Smooth muscle cell (in vitro differentiated cells): ENCODE data around the gene SCAF11. TPM values are rescaled to one million over a fixed set of nuclear protein-coding genes. Genes with fewer than 3 reads are reported as not detected.

ENCODE experiments used
- DNase-seq: peaks from one replicate; lab custom pipeline; 2025; ENCODE audit not compliant: unreplicated experiment; lab: John Stamatoyannopoulos, UW
- H2AFZ ChIP-seq: fragments of 200-600 bp; sonication (generic); 2 replicates; pipeline ENCODE4 v1.6.0; 2016; ENCODE audit warnings: antibody characterized with exemption, low read depth, mild to moderate bottlenecking
- H3F3A ChIP-seq: fragments of 200-600 bp; sonication (generic); 2 replicates; pipeline ENCODE4 v1.6.0; 2017; ENCODE audit warnings: antibody characterized with exemption, low read depth
- H3K27ac ChIP-seq: fragments of 200-600 bp; sonication (generic); 2 replicates; pipeline ENCODE4 v1.5.1; 2016; ENCODE audit warnings: low read depth, mild to moderate bottlenecking
- H3K27me3 ChIP-seq: fragments of 200-600 bp; sonication (generic); 2 replicates; pipeline ENCODE4 v1.6.1; 2016; ENCODE audit warnings: low read depth, mild to moderate bottlenecking
- H3K36me3 ChIP-seq: fragments of 200-600 bp; sonication (generic); 2 replicates; pipeline ENCODE4 v1.5.1; 2016; ENCODE audit warnings: low read depth
- H3K4me1 ChIP-seq: fragments of 200-600 bp; sonication (generic); 2 replicates; pipeline ENCODE4 v1.5.1; 2016; ENCODE audit warnings: low read depth
- H3K4me2 ChIP-seq: fragments of 200-600 bp; sonication (generic); 2 replicates; pipeline ENCODE4 v1.6.0; 2016; ENCODE audit warnings: mild to moderate bottlenecking
- H3K4me3 ChIP-seq: fragments of 200-600 bp; sonication (generic); 2 replicates; pipeline ENCODE4 v1.5.1; 2016; ENCODE audit warnings: mild to moderate bottlenecking
- H3K79me2 ChIP-seq: fragments of 200-600 bp; sonication (generic); 2 replicates; pipeline ENCODE4 v1.6.0; 2016; ENCODE audit warnings: low read depth, mild to moderate bottlenecking
- H3K9ac ChIP-seq: fragments of 200-600 bp; sonication (generic); 2 replicates; pipeline ENCODE4 v1.6.0; 2016; ENCODE audit warnings: low read depth
- H3K9me3 ChIP-seq: fragments of 200-600 bp; sonication (generic); replicated peaks from 2 replicates; pipeline ENCODE4 v1.5.1; 2016; ENCODE audit warnings: low read depth
- H4K20me1 ChIP-seq: fragments of 200-600 bp; sonication (generic); 2 replicates; pipeline ENCODE4 v1.6.0; 2016; ENCODE audit warnings: low read depth
- WGBS: methylation state at CpG from one replicate; pipeline ENCODE4 v1.1.7; 2016; ENCODE audit warnings: low lambda C conversion rate; 5-methylcytosine and 5-hydroxymethylcytosine counted together
- polyA plus RNA-seq: library from polyadenylated mRNA; unstranded; fragments of >200 nt; fragmentation: Nextera tagmentation; extraction: Ambion mirVana; gene quantifications from 2 replicates; pipeline ENCODE4 v1.2.1, GENCODE V29; 2016
- total RNA-seq: library from RNA; depleted of rRNA; stranded (reverse); fragments of >200 nt; gene quantifications from 2 replicates; pipeline ENCODE4 v1.2.3, GENCODE V29; 2014
- TF ChIP-seq, protein P1 (sequence below): fragments of 200-600 bp; sonication (generic); IDR thresholded peaks from 2 replicates; pipeline ENCODE4 v1.5.1; 2017; ENCODE audit warnings: borderline replicate concordance, mild to moderate bottlenecking, antibody characterized with exemption; ENCODE audit not compliant: insufficient read depth, poor library complexity, severe bottlenecking

The SCAF11 gene
- total and polyA plus RNA-seq, 2 experiments from 2014 or later = 33.2 to 99.5 TPM

DNA sequence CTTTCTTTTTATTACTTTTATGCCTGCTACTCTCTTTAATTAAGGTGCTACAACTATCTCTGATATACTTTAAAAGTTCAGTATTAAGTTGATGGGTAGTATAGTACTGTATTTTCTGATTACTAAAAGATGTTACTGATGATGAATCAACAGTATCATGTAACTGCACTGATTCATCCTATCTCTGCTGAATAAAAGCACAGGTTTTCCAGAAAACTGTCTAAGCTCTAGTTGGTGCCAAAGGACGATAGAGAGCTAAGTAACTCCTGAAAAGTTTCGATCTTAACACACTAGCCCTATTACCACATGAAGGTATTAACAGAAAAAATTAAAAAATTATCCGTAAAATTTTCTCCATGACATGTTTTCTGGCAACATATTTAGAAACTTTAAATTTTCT, 2.1 kb downstream of the SCAF11 start:
- DNase-seq = no peak
- H2AFZ ChIP-seq = no peak overlapping the region
- TF ChIP-seq, protein P1, sequence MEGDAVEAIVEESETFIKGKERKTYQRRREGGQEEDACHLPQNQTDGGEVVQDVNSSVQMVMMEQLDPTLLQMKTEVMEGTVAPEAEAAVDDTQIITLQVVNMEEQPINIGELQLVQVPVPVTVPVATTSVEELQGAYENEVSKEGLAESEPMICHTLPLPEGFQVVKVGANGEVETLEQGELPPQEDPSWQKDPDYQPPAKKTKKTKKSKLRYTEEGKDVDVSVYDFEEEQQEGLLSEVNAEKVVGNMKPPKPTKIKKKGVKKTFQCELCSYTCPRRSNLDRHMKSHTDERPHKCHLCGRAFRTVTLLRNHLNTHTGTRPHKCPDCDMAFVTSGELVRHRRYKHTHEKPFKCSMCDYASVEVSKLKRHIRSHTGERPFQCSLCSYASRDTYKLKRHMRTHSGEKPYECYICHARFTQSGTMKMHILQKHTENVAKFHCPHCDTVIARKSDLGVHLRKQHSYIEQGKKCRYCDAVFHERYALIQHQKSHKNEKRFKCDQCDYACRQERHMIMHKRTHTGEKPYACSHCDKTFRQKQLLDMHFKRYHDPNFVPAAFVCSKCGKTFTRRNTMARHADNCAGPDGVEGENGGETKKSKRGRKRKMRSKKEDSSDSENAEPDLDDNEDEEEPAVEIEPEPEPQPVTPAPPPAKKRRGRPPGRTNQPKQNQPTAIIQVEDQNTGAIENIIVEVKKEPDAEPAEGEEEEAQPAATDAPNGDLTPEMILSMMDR = no peak
- H3K4me3 ChIP-seq = peak overlapping the region; percentile 93
- WGBS = 65% methylated on average over 3 of the region's 3 CpGs
- peak overlapping the region; percentile 95 for H3K4me2 ChIP-seq
- H3K27me3 ChIP-seq = no peaks in the 10 kb centered on the region
- H3K4me1 ChIP-seq = peaks cover 27% of the 10 kb centered on the region
- peaks cover 20% of the 10 kb centered on the region for H3F3A ChIP-seq
- peak overlapping the region; percentile 99 for H3K27ac ChIP-seq
- H3K36me3 ChIP-seq = no peaks in the 10 kb centered on the region
- peak overlapping the region; percentile 98 for H3K9ac ChIP-seq
- H4K20me1 ChIP-seq = peaks cover 62% of the 10 kb centered on the region
- H3K9me3 ChIP-seq = no peaks in the 10 kb centered on the region
- peaks cover 66% of the 10 kb centered on the region for H3K79me2 ChIP-seq

DNA sequence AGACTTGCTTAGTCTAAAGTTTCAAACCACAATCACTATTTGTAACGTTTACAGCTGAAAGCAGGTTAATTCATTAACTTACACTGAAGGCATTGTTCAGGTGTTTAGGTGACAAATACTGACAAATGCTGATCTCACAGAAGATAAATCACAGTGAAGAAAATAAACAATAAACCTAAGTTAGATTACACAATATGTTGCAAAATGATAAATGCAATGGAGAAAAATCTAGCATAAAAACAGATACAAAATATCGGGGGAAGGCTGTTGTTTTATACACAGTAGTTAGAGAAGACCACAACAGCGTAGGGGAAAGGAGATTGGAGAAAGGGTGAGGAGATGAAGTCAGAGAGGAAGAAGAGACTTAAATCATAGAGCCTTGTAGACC, 3.0 kb downstream of the SCAF11 start:
- Histone ChIP-seq H3F3A (peaks cover 19% of the 10 kb centered on the region), H3K4me2 (peak overlapping the region; percentile 95), H3K9ac (peak overlapping the region; percentile 98), H3K79me2 (peaks cover 75% of the 10 kb centered on the region), H3K27me3 (no peaks in the 10 kb centered on the region), H3K9me3 (no peaks in the 10 kb centered on the region), H3K4me3 (peak overlapping the region; percentile 93), H4K20me1 (peaks cover 71% of the 10 kb centered on the region), H3K27ac (peak overlapping the region; percentile 99), H2AFZ (no peak overlapping the region), H3K4me1 (peaks cover 27% of the 10 kb centered on the region), H3K36me3 (no peaks in the 10 kb centered on the region)
- WGBS = 71% methylated on average over 3 of the region's 3 CpGs
- TF ChIP-seq, protein P1 = no peak
- DNase-seq = no peak

DNA sequence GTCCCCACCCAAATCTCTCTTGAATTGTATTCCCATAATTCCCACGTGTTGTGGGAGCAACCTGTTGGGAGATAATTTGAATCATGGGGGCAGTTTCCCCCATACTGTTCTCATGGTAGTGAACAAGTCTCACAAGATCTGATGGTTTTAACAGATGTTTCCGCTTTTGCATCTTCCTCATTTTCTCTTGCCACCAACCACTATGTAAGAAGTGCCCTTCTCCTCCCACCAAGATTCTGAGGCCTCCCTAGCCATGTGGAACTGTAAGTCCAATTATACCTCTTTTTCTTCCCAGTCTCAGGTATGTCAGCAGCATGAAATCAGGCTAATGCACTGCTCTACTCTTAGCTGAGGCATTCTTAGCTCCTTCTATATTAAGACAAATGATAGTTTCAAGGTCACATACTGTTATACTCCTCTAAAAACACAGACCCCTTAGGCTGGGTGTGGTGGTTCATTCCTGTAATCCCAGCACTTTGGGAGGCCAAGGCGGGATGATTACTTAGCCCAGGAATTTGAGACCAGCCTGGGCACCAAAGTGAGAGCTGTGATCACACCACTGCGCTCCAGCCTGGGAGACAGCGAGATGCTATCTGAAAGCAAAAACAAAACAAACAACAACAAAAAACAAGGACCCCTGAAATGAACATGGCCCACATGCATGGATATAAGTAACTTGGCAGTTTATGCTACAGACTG, 3.6 kb downstream of the SCAF11 start:
- TF ChIP-seq, protein P1 = no peak
- H3K27me3 ChIP-seq = no peaks in the 10 kb centered on the region
- DNase-seq = no peak
- peaks cover 77% of the 10 kb centered on the region for H4K20me1 ChIP-seq
- H3K79me2 ChIP-seq = peaks cover 80% of the 10 kb centered on the region
- no peak overlapping the region for H2AFZ ChIP-seq
- no peaks in the 10 kb centered on the region for H3K9me3 ChIP-seq
- peak overlapping the region; percentile 98 for H3K9ac ChIP-seq
- H3F3A ChIP-seq = peaks cover 14% of the 10 kb centered on the region
- H3K36me3 ChIP-seq = no peaks in the 10 kb centered on the region
- WGBS = 60% methylated on average over 5 of the region's 5 CpGs
- H3K4me2 ChIP-seq = peak overlapping the region; percentile 95
- peak overlapping the region; percentile 93 for H3K4me3 ChIP-seq
- peak overlapping the region; percentile 99 for H3K27ac ChIP-seq
- peaks cover 23% of the 10 kb centered on the region for H3K4me1 ChIP-seq
